Type B pancreatic cell (in vitro differentiated cells): ENCODE measurements around the gene PSMC4. TPM values are rescaled to one million over a fixed set of nuclear protein-coding genes. Genes with fewer than 3 reads are reported as not detected.

Source experiments
- DNase-seq: peaks from one replicate; pipeline ENCODE4 v3.0.0; 2021; ENCODE audit warnings: mixed read lengths; ENCODE audit not compliant: unreplicated experiment; ENCODE audit errors: extremely low spot score
- H3K27ac Mint-ChIP-seq: 2 replicates; pipeline ENCODE4 v1.8.0; 2021; ENCODE audit warnings: mild to moderate bottlenecking, mixed read lengths
- H3K27me3 Mint-ChIP-seq: 2 replicates; pipeline ENCODE4 v1.8.0; 2021; ENCODE audit warnings: mixed read lengths
- H3K36me3 Mint-ChIP-seq: 2 replicates; pipeline ENCODE4 v1.8.0; 2021; ENCODE audit warnings: mixed read lengths
- H3K4me1 Mint-ChIP-seq: one replicate; pipeline ENCODE4 v1.8.0; 2021; ENCODE audit warnings: mixed read lengths; ENCODE audit not compliant: unreplicated experiment
- H3K4me3 Mint-ChIP-seq: 2 replicates; pipeline ENCODE4 v1.8.0; 2021; ENCODE audit warnings: mild to moderate bottlenecking, mixed read lengths
- H3K9me3 Mint-ChIP-seq: 2 replicates; pipeline ENCODE4 v1.8.0; 2021; ENCODE audit warnings: mixed read lengths
- CTCF ChIP-seq: fragments of 200-600 bp; sonication (generic); conservative IDR thresholded peaks from 2 replicates; pipeline ENCODE4 v1.5.0; 2021; ENCODE audit warnings: antibody characterized with exemption, mild to moderate bottlenecking
- total RNA-seq: library from RNA; stranded (reverse); gene quantifications from 2 replicates; pipeline ENCODE4 v1.2.1, GENCODE V29; 2021; ENCODE audit warnings: low replicate concordance

Gene PSMC4
- total RNA-seq, 1 donor from 2014 or later = 100 TPM

- TF ChIP-seq CTCF = no peak
- Mint-ChIP-seq H3K27me3 (no peaks in the 10 kb centered on the region), H3K4me3 (no peak overlapping the region), H3K9me3 (peaks cover 4% of the 10 kb centered on the region), H3K27ac (no peak overlapping the region), H3K4me1 (no peaks in the 10 kb centered on the region), H3K36me3 (peaks cover 23% of the 10 kb centered on the region)
- no peak for DNase-seq
Measured at GRCh38 chr19:40005691-40006272, 34.8 kb downstream of the PSMC4 start.

GRCh38 chr19:40006273-40006691 is 35.3 kb downstream of the PSMC4 start:
- Mint-ChIP-seq H3K27ac (no peak overlapping the region), H3K4me3 (no peak overlapping the region), H3K36me3 (peaks cover 23% of the 10 kb centered on the region), H3K4me1 (no peaks in the 10 kb centered on the region), H3K27me3 (no peaks in the 10 kb centered on the region), H3K9me3 (peaks cover 4% of the 10 kb centered on the region)
- no peak for TF ChIP-seq CTCF
- no peak for DNase-seq

GRCh38 chr19:40009674-40010073 is 38.7 kb downstream of the PSMC4 start:
- DNase-seq = no peak
- no peak for TF ChIP-seq CTCF
- Mint-ChIP-seq H3K27ac (no peak overlapping the region), H3K4me1 (no peaks in the 10 kb centered on the region), H3K27me3 (no peaks in the 10 kb centered on the region), H3K36me3 (peaks cover 50% of the 10 kb centered on the region), H3K4me3 (no peak overlapping the region), H3K9me3 (peaks cover 10% of the 10 kb centered on the region)

GRCh38 chr19:40013991-40014390 is 43.0 kb downstream of the PSMC4 start:
- Mint-ChIP-seq H3K27ac (no peak overlapping the region), H3K4me3 (no peak overlapping the region), H3K27me3 (no peaks in the 10 kb centered on the region), H3K9me3 (peaks cover 17% of the 10 kb centered on the region), H3K4me1 (no peaks in the 10 kb centered on the region), H3K36me3 (peaks cover 49% of the 10 kb centered on the region)
- DNase-seq = no peak
- TF ChIP-seq CTCF = no peak

- Mint-ChIP-seq H3K4me1 (no peaks in the 10 kb centered on the region), H3K27ac (no peak overlapping the region), H3K36me3 (no peaks in the 10 kb centered on the region), H3K9me3 (peaks cover 25% of the 10 kb centered on the region), H3K27me3 (no peaks in the 10 kb centered on the region), H3K4me3 (no peak overlapping the region)
- DNase-seq = no peak
- TF ChIP-seq CTCF = no peak
Measured at GRCh38 chr19:40023969-40024368, 53.0 kb downstream of the PSMC4 start.
